Measurements from ENCODE around the gene PTPN1.

The PTPN1 gene

GRCh38 chr20:50601511-50602431 lies 91.6 kb downstream of the PTPN1 start:
- H3K27ac Mint-ChIP-seq, result no peak overlapping the region
- peaks cover under 1 to 2% of the 10 kb centered on the region in 2 donors for H3K4me1 Mint-ChIP-seq
- H3K36me3 Mint-ChIP-seq, result no peaks in the 10 kb centered on the region
- no peaks in the 10 kb centered on the region for H3K27me3 Mint-ChIP-seq
- DNase-seq, result no peak
- no peaks in the 10 kb centered on the region for H3K9me3 Mint-ChIP-seq
- H3K4me3 Mint-ChIP-seq, result no peak overlapping the region
- ATAC-seq (replicated peaks), result no peak

GRCh38 chr20:50602432-50603088 lies 92.4 kb downstream of the PTPN1 start:
- Mint-ChIP-seq H3K27ac (no peak overlapping the region), H3K4me1 (no peaks in the 10 kb centered on the region), H3K27me3 (peaks cover 0 to 2% of the 10 kb centered on the region in 2 donors), H3K9me3 (no peaks in the 10 kb centered on the region), H3K36me3 (no peaks in the 10 kb centered on the region), H3K4me3 (no peak overlapping the region)
- DNase-seq (no peak), ATAC-seq (replicated peaks) (no peak)

GRCh38 chr20:50604451-50604850 lies 94.3 kb downstream of the PTPN1 start:
- Mint-ChIP-seq H3K9me3 (no peaks in the 10 kb centered on the region), H3K27ac (no peak overlapping the region), H3K36me3 (no peaks in the 10 kb centered on the region), H3K4me3 (no peak overlapping the region), H3K4me1 (no peaks in the 10 kb centered on the region), H3K27me3 (peaks cover 3 to 7% of the 10 kb centered on the region in 2 donors)
- DNase-seq (no peak), ATAC-seq (replicated peaks) (no peak)

- Mint-ChIP-seq H3K27me3 (peaks cover 5 to 9% of the 10 kb centered on the region in 2 donors), H3K4me3 (no peak overlapping the region), H3K9me3 (no peaks in the 10 kb centered on the region), H3K27ac (no peak overlapping the region), H3K36me3 (no peaks in the 10 kb centered on the region), H3K4me1 (no peaks in the 10 kb centered on the region)
- DNase-seq (no peak), ATAC-seq (replicated peaks) (no peak)
Measured at GRCh38 chr20:50605136-50605535, 95.0 kb downstream of the PTPN1 start.

- no peak for DNase-seq
- no peak for ATAC-seq (replicated peaks)
- peaks cover 8 to 12% of the 10 kb centered on the region in 2 donors for H3K27me3 Mint-ChIP-seq
- H3K9me3 Mint-ChIP-seq, result no peaks in the 10 kb centered on the region
- no peaks in the 10 kb centered on the region for H3K4me1 Mint-ChIP-seq
- H3K36me3 Mint-ChIP-seq, result no peaks in the 10 kb centered on the region
- no peak overlapping the region for H3K27ac Mint-ChIP-seq
- H3K4me3 Mint-ChIP-seq, result no peak overlapping the region
Measured at GRCh38 chr20:50607436-50607835, 97.3 kb downstream of the PTPN1 start.

- no peaks in the 10 kb centered on the region for H3K36me3 Mint-ChIP-seq
- no peaks in the 10 kb centered on the region for H3K9me3 Mint-ChIP-seq
- no peak for DNase-seq
- H3K4me1 Mint-ChIP-seq, result no peaks in the 10 kb centered on the region
- no peak overlapping the region for H3K27ac Mint-ChIP-seq
- peaks cover 8 to 12% of the 10 kb centered on the region in 2 donors for H3K27me3 Mint-ChIP-seq
- ATAC-seq (replicated peaks), result no peak
- no peak overlapping the region for H3K4me3 Mint-ChIP-seq
Measured at GRCh38 chr20:50607850-50608749, 97.9 kb downstream of the PTPN1 start.

GRCh38 chr20:50608750-50609104 lies 98.5 kb downstream of the PTPN1 start:
- ATAC-seq (replicated peaks) (no peak), DNase-seq (no peak)
- Mint-ChIP-seq H3K27me3 (peaks cover 8 to 12% of the 10 kb centered on the region in 2 donors), H3K36me3 (no peaks in the 10 kb centered on the region), H3K4me1 (no peaks in the 10 kb centered on the region), H3K9me3 (no peaks in the 10 kb centered on the region), H3K27ac (no peak overlapping the region), H3K4me3 (no peak overlapping the region)

- no peak for DNase-seq
- Mint-ChIP-seq H3K4me3 (no peak overlapping the region), H3K4me1 (no peaks in the 10 kb centered on the region), H3K27me3 (peaks cover 8 to 12% of the 10 kb centered on the region in 2 donors), H3K27ac (no peak overlapping the region), H3K9me3 (no peaks in the 10 kb centered on the region), H3K36me3 (no peaks in the 10 kb centered on the region)
- ATAC-seq (replicated peaks), result no peak
Measured at GRCh38 chr20:50609438-50609989, 99.3 kb downstream of the PTPN1 start.

- H3K36me3 Mint-ChIP-seq, result no peaks in the 10 kb centered on the region
- no peak overlapping the region for H3K4me3 Mint-ChIP-seq
- H3K9me3 Mint-ChIP-seq, result no peaks in the 10 kb centered on the region
- H3K27me3 Mint-ChIP-seq, result peaks cover 8 to 12% of the 10 kb centered on the region in 2 donors
- no peaks in the 10 kb centered on the region for H3K4me1 Mint-ChIP-seq
- no peak overlapping the region for H3K27ac Mint-ChIP-seq
- no peak for DNase-seq
- ATAC-seq (replicated peaks), result no peak
Measured at GRCh38 chr20:50610212-50610718, 100.1 kb downstream of the PTPN1 start.

GRCh38 chr20:50611128-50611810 lies 101.1 kb downstream of the PTPN1 start:
- H3K9me3 Mint-ChIP-seq, result no peaks in the 10 kb centered on the region
- DNase-seq (no peak), ATAC-seq (replicated peaks) (no peak)
- H3K36me3 Mint-ChIP-seq, result no peaks in the 10 kb centered on the region
- H3K27ac Mint-ChIP-seq, result no peak overlapping the region
- no peak overlapping the region for H3K4me3 Mint-ChIP-seq
- H3K4me1 Mint-ChIP-seq, result no peaks in the 10 kb centered on the region
- H3K27me3 Mint-ChIP-seq, result peaks cover 8 to 12% of the 10 kb centered on the region in 2 donors

GRCh38 chr20:50613438-50614169 lies 103.4 kb downstream of the PTPN1 start:
- Mint-ChIP-seq H3K27ac (no peak overlapping the region), H3K36me3 (no peaks in the 10 kb centered on the region), H3K27me3 (peaks cover 4% of the 10 kb centered on the region in 2 donors), H3K9me3 (no peaks in the 10 kb centered on the region), H3K4me1 (no peaks in the 10 kb centered on the region), H3K4me3 (no peak overlapping the region)
- no peak for DNase-seq
- no peak for ATAC-seq (replicated peaks)

- H3K27ac Mint-ChIP-seq, result no peak overlapping the region
- H3K9me3 Mint-ChIP-seq, result no peaks in the 10 kb centered on the region
- no peaks in the 10 kb centered on the region for H3K4me1 Mint-ChIP-seq
- H3K27me3 Mint-ChIP-seq, result peaks cover 0 to under 1% of the 10 kb centered on the region in 2 donors
- no peak for ATAC-seq (replicated peaks)
- H3K4me3 Mint-ChIP-seq, result no peak overlapping the region
- DNase-seq, result no peak
- no peaks in the 10 kb centered on the region for H3K36me3 Mint-ChIP-seq
Measured at GRCh38 chr20:50615407-50615806, 105.2 kb downstream of the PTPN1 start.

- Mint-ChIP-seq H3K27me3 (no peaks in the 10 kb centered on the region), H3K9me3 (peaks cover 7 to 8% of the 10 kb centered on the region in 2 donors), H3K4me1 (no peaks in the 10 kb centered on the region), H3K27ac (no peak overlapping the region), H3K36me3 (peaks cover 3% of the 10 kb centered on the region in 2 donors), H3K4me3 (no peak overlapping the region)
- ATAC-seq (replicated peaks) (no peak), DNase-seq (no peak)
Measured at GRCh38 chr20:50617022-50617421, 106.8 kb downstream of the PTPN1 start.

Data from stimulated activated naive B cell treated with anti-CD40 and anti-IgM and Interleukin-4, amounts not matched to agents 10 μg/mL and 1 μg/mL and 100 μg/mL, for 72 hours (primary cell).